GM12878 (cell line): Measurements from ENCODE around the gene TPCN2. TPM values are rescaled to one million over a fixed set of nuclear protein-coding genes. Genes with fewer than 3 reads are reported as not detected.

ENCODE experiments used
- ATAC-seq: fragments of 200-7000 bp; cut with Tn5 transposase; 3 replicates; pipeline ENCODE4 v1.9.1; 2020; ENCODE audit warnings: mild to moderate bottlenecking, moderate library complexity
- BruUV-seq: library from RNA; stranded (reverse); fragments of 400-500 nt; replicated peaks from 2 replicates; lab custom pipeline; 2021; lab: Mats Ljungman, UMichigan
- CTCF ChIA-PET: fragments of 300-600 bp; sonication (Branson Sonifier 250); formaldehyde crosslinking; extraction: SDS; loops from one replicate; lab custom pipeline; 2021; ENCODE audit warnings: inconsistent platforms; lab: Yijun Ruan, JAX
- POLR2A ChIA-PET: fragments of 350-600 bp; formaldehyde crosslinking; extraction: SDS; loops from one replicate; lab custom pipeline; 2021; ENCODE audit warnings: inconsistent platforms; lab: Charles Lee
- RAD21 ChIA-PET: fragments of 300-600 bp; sonication (Branson Sonifier 250); formaldehyde crosslinking; loops from one replicate; lab custom pipeline; 2023; ENCODE audit warnings: antibody characterized with exemption; ENCODE audit not compliant: unreplicated experiment; lab: Charles Lee
- SMC1A ChIA-PET: fragments of 300-600 bp; sonication (Branson Sonifier 250); formaldehyde crosslinking; loops from one replicate; lab custom pipeline; 2023; ENCODE audit not compliant: unreplicated experiment, uncharacterized antibody; lab: Charles Lee
- DNase-seq: peaks from one replicate; pipeline ENCODE4 v3.0.0-alpha.2; 2011; ENCODE audit warnings: low read depth, low spot score
- FAIRE-seq: peaks from 3 replicates; lab custom pipeline; 2011; peaks lifted over from hg19 to GRCh38; lab: Jason Lieb, UNC
- H2AFZ ChIP-seq: 2 replicates; pipeline ENCODE4 v1.6.0; 2011; ENCODE audit warnings: low read depth, low read length, control low read depth; ENCODE audit not compliant: control insufficient read depth
- H3K27ac ChIP-seq: 2 replicates; pipeline ENCODE4 v1.5.1; 2011; ENCODE audit warnings: control low read depth; ENCODE audit not compliant: control insufficient read depth, insufficient read depth
- H3K27me3 ChIP-seq, 2 experiments: replicated peaks in 1 of 2; 2 replicates each; pipeline versions ENCODE4 v1.6.0 to v1.6.1; 2011; ENCODE audit warnings: low read length in 1 of 2; ENCODE audit not compliant: control insufficient read depth in 2 of 2, insufficient read depth in 2 of 2
- H3K36me3 ChIP-seq, 2 experiments: 2 replicates each; pipeline ENCODE4 v1.5.1; 2011; ENCODE audit warnings: low read length in 1 of 2; ENCODE audit not compliant: control insufficient read depth in 2 of 2, insufficient read depth in 2 of 2
- H3K4me1 ChIP-seq: 2 replicates; pipeline ENCODE4 v1.6.1; 2011; ENCODE audit warnings: mild to moderate bottlenecking, low read length, moderate library complexity, mixed read lengths; ENCODE audit not compliant: control insufficient read depth, insufficient read depth
- H3K4me2 ChIP-seq: 2 replicates; pipeline ENCODE4 v1.6.0; 2011; ENCODE audit warnings: control low read depth; ENCODE audit not compliant: control insufficient read depth, insufficient read depth
- H3K4me3 ChIP-seq: fragments of 200-600 bp; sonication (generic); 2 replicates; pipeline ENCODE4 v1.5.1; 2016
- H3K79me2 ChIP-seq: 2 replicates; pipeline ENCODE4 v1.6.0; 2011; ENCODE audit warnings: low read length; ENCODE audit not compliant: control insufficient read depth, insufficient read depth
- H3K9ac ChIP-seq: 2 replicates; pipeline ENCODE4 v1.8.0; 2011; ENCODE audit warnings: low read length, control low read depth, mixed read lengths; ENCODE audit not compliant: control insufficient read depth, insufficient read depth
- H3K9me3 ChIP-seq: replicated peaks from 3 replicates; pipeline ENCODE4 v1.5.1; 2011; ENCODE audit warnings: mild to moderate bottlenecking, low read length; ENCODE audit not compliant: control insufficient read depth, insufficient read depth
- H4K20me1 ChIP-seq: 2 replicates; pipeline ENCODE4 v1.6.0; 2011; ENCODE audit not compliant: control insufficient read depth, insufficient read depth
- ATF2 ChIP-seq: IDR thresholded peaks from 2 replicates; pipeline ENCODE4 v1.6.1; 2012; ENCODE audit warnings: low read length, inconsistent platforms
- CBX5 ChIP-seq: sonication (generic); IDR thresholded peaks from 2 replicates; pipeline ENCODE4 v1.6.1; 2016; ENCODE audit warnings: low read depth, moderate library complexity, mild to moderate bottlenecking, inconsistent platforms
- CREM ChIP-seq: IDR thresholded peaks from 2 replicates; pipeline ENCODE4 v1.6.1; 2014; ENCODE audit warnings: antibody characterized with exemption, low read depth
- E2F8 ChIP-seq: fragments of 450-650 bp; IDR thresholded peaks from 2 replicates; pipeline ENCODE4 v1.6.1; 2018; ENCODE audit warnings: mild to moderate bottlenecking, low read depth, moderate library complexity; ENCODE audit not compliant: partially characterized antibody
- ELK1 ChIP-seq: IDR thresholded peaks from 2 replicates; pipeline ENCODE4 v1.6.1; 2012; ENCODE audit warnings: low read depth, low read length, improper control_type of control experiment
- IKZF1 ChIP-seq: fragments of 450-650 bp; conservative IDR thresholded peaks from 2 replicates; pipeline ENCODE4 v1.6.1; 2017; ENCODE audit warnings: antibody characterized with exemption, mild to moderate bottlenecking
- NFXL1 ChIP-seq: fragments of 450-650 bp; IDR thresholded peaks from 2 replicates; pipeline ENCODE4 v1.6.1; 2017; ENCODE audit warnings: antibody characterized with exemption, mild to moderate bottlenecking, borderline replicate concordance
- NKRF ChIP-seq: fragments of 450-650 bp; conservative IDR thresholded peaks from 2 replicates; pipeline ENCODE4 v1.6.1; 2017; ENCODE audit warnings: mild to moderate bottlenecking, moderate library complexity
- PAX8 ChIP-seq: fragments of 450-650 bp; IDR thresholded peaks from 2 replicates; pipeline ENCODE4 v1.6.1; 2017; ENCODE audit warnings: mild to moderate bottlenecking, moderate library complexity
- RELA ChIP-seq: fragments of 450-650 bp; IDR thresholded peaks from 2 replicates; pipeline ENCODE4 v1.8.0; 2014; ENCODE audit warnings: borderline replicate concordance; ENCODE audit not compliant: partially characterized antibody
- RELB ChIP-seq: fragments of 450-650 bp; IDR thresholded peaks from 2 replicates; pipeline ENCODE4 v1.6.1; 2017; ENCODE audit warnings: low read depth, mild to moderate bottlenecking, moderate library complexity
- SUZ12 ChIP-seq: fragments of 200-600 bp; sonication (generic); IDR thresholded peaks from one replicate; pipeline ENCODE4 v1.6.1; 2018; ENCODE audit warnings: antibody characterized with exemption, mild to moderate bottlenecking; ENCODE audit not compliant: unreplicated experiment
- WGBS: methylation state at CpG from one replicate; pipeline ENCODE4 v1.1.6; 2016; ENCODE audit warnings: low lambda C conversion rate; ENCODE audit not compliant: insufficient replicate concordance, insufficient coverage; ENCODE audit errors: missing lambda C conversion rate; 5-methylcytosine and 5-hydroxymethylcytosine counted together
- in situ Hi-C: fragments of 300-500 bp; cut with MboI; formaldehyde crosslinking; loops from 9 replicates; pipeline ENCODE4 v1.14.3; 2018; ENCODE audit warnings: mixed read lengths
- intact Hi-C: fragments of 100-400 bp; cut with micrococcal nuclease; formaldehyde crosslinking; loops from one replicate; pipeline ENCODE4 v1.14.2; 2022; ENCODE audit not compliant: unreplicated experiment
- polyA plus RNA-seq, 11 experiments: library from polyadenylated mRNA; depleted of rRNA in 4 of 11; unstranded in 6 of 11; stranded (reverse) in 5 of 11; fragments of >200 nt; fragmentation: Nextera tagmentation in 4 of 11; fragmentation: Illumina TruSeq in 1 of 11; extraction: Ambion mirVana in 4 of 11; extraction: Trizol in 1 of 11; gene quantifications; 1 replicate in 1 of 11; 2 replicates in 10 of 11; pipeline versions ENCODE4 v1.2.1 to v1.2.3, GENCODE V29; 2011 to 2016; ENCODE audit warnings: inconsistent platforms in 2 of 11, missing spikeins in 2 of 11, low read depth in 1 of 11
- total RNA-seq, 4 experiments: library from RNA; depleted of rRNA in 3 of 4; stranded (reverse); fragments of >200 nt in 3 of 4; fragmentation: Illumina TruSeq in 1 of 4; extraction: Trizol in 1 of 4; gene quantifications; 2 replicates each; pipeline versions ENCODE4 v1.2.1 to v1.2.3, GENCODE V29; 2013 to 2021

TPCN2 gene
- total and polyA plus RNA-seq, 10 of the 15 experiments (the other 5 are each of a cell fraction or from before 2014, with no cell fraction given), result 1.7 to 18.4 (median 8.4) TPM

GRCh38 chr11:69005183-69005630 is 43.5 kb upstream of the TPCN2 start (continued):
- TF ChIP-seq RELA (no peak), CBX5 (no peak), PAX8 (no peak)

- RAD21 ChIA-PET, result no interaction called here
- no peaks in the 10 kb centered on the region for H3K9me3 ChIP-seq
- H3K4me3 ChIP-seq, result no peak overlapping the region
- H3K4me1 ChIP-seq, result no peaks in the 10 kb centered on the region; the same call in 1 of the 2 replicates
- H3K36me3 ChIP-seq, result no peaks in the 10 kb centered on the region
- SMC1A ChIA-PET, result no interaction called here
- ATAC-seq, result no peak
- 69% methylated on average over 48 of the region's 48 CpGs for WGBS
- H3K27ac ChIP-seq, result no peak overlapping the region
- H4K20me1 ChIP-seq, result no peaks in the 10 kb centered on the region
- CTCF ChIA-PET, result no interaction called here
- intact Hi-C loops, result no loop called here
- no peak overlapping the region for H3K4me2 ChIP-seq
- no peak overlapping the region for H2AFZ ChIP-seq
- no peak for FAIRE-seq
- POLR2A ChIA-PET, result no interaction called here
- no TSS peak for BruUV-seq
- in situ Hi-C loops, result no loop called here
- H3K27me3 ChIP-seq, result peaks cover 3 to 4% of the 10 kb centered on the region in 2 experiments; a peak in 3 of 4 replicates
- H3K9ac ChIP-seq, result no peak overlapping the region
- no peaks in the 10 kb centered on the region for H3K79me2 ChIP-seq
- DNase-seq, result no peak
- TF ChIP-seq ATF2, result no peak
- TF ChIP-seq SUZ12, result no peak
- no peak for TF ChIP-seq CREM
- no peak for TF ChIP-seq ELK1
- no peak for TF ChIP-seq IKZF1
- TF ChIP-seq NFXL1, result no peak
- TF ChIP-seq NKRF, result no peak
- no peak for TF ChIP-seq E2F8
- TF ChIP-seq RELB, result no peak
These were observed 42.9 kb upstream of the TPCN2 start for GRCh38 chr11:69005631-69006368.
